Vein endothelial cell (primary cell): ENCODE results near the gene GRK5. TPM values are rescaled to one million over a fixed set of nuclear protein-coding genes. Genes with fewer than 3 reads are reported as not detected.

ENCODE experiments used
- small RNA-seq: library from RNA; depleted of rRNA; stranded (forward); fragments of <200 nt; gene quantifications from one replicate; pipeline ENCODE3, GENCODE V24; 2012
- total RNA-seq: library from RNA; depleted of rRNA; stranded (reverse); fragments of >200 nt; gene quantifications from 2 replicates; pipeline ENCODE4 v1.2.3, GENCODE V29; 2012

The GRK5 gene
- 34.3 and 43.5 TPM in 2 replicates for total RNA-seq

GRCh38 chr10:119207366-119207666 is at the start of gene GRK5:
Gene GRK5, plus strand, starts transcription at chr10:119207571. Its CDS starts 347 bp downstream, at chr10:119207918.

GRCh38 chr10:119165171-119166117 is 41.9 kb upstream of the GRK5 start, which contains the start of gene SFXN4:
Gene SFXN4, minus strand, starts transcription at chr10:119165714. Its CDS starts 67 bp downstream, at chr10:119165647.

GRCh38 chr10:119178372-119179119 is 28.8 kb upstream of the GRK5 start, which contains the start of gene PRDX3:
Gene PRDX3, minus strand, starts transcription at chr10:119178812. Its CDS starts 22 bp downstream, at chr10:119178790.

Small RNAs within 50 kb of the gene (small RNA-seq; reads per million reads assigned to genes)
- gene MIR4681 (not detected), gene RN7SL749P (not detected)

Other genes starting within 250 kb of the GRK5 start
- 0.48 and 0.65 TPM in 2 replicates for gene NANOS1, start 177.9 kb upstream of the GRK5 start, total RNA-seq
- 113 and 141 TPM in 2 replicates for gene EIF3A, start 126.8 kb upstream of the GRK5 start, total RNA-seq
- gene DENND10, start 103.5 kb upstream of the GRK5 start, total RNA-seq, result 58.1 and 67.7 TPM in 2 replicates
- gene SFXN4, start 41.9 kb upstream of the GRK5 start, total RNA-seq, result 14.4 and 14.7 TPM in 2 replicates
- 130 and 171 TPM in 2 replicates for gene PRDX3, start 28.8 kb upstream of the GRK5 start, total RNA-seq